ENCODE measurements around the gene HPCAL1. TPM values are rescaled to one million over a fixed set of nuclear protein-coding genes. Genes with fewer than 3 reads are reported as not detected.

Gene HPCAL1
- total and polyA plus RNA-seq, 4 donors = 122 to 147 (median 136) TPM

- no peak for DNase-seq
- Histone ChIP-seq H3K36me3 (ENCODE audit: control insufficient read depth in 4 of 4, insufficient read depth in 4 of 4, low read length in 4 of 4) (peaks cover 0 to 62% (median under 1%) of the 10 kb centered on the region in 4 donors), H3K4me1 (ENCODE audit: control insufficient read depth in 5 of 5, insufficient read depth in 5 of 5, low read length in 5 of 5) (peaks cover 0 to 2% (median under 1%) of the 10 kb centered on the region in 5 donors), H3K4me3 (no peak overlapping the region), H3K9ac (ENCODE audit: insufficient read depth in 1 of 2, low read length in 2 of 2) (no peak overlapping the region), H3K27ac (ENCODE audit: low read depth in 1 of 2, low read length in 1 of 2) (no peak overlapping the region), H3K9me3 (ENCODE audit: control insufficient read depth in 4 of 4, insufficient read depth in 3 of 4, low read length in 3 of 4) (no peaks in the 10 kb centered on the region), H3K27me3 (ENCODE audit: control insufficient read depth in 3 of 3, insufficient read depth in 3 of 3, low read length in 2 of 3) (no peaks in the 10 kb centered on the region)
- TF ChIP-seq CTCF (IDR thresholded peaks at IDR 0.05; ENCODE audit: control extremely low read depth, extremely low read depth) = no peak
- ATAC-seq (ENCODE audit: insufficient read depth, low FRiP score) = no peak
- 86 to 95% methylated on average over 6 of the region's 6 CpGs for WGBS, 2 donors
Measured at GRCh38 chr2:10422251-10422650, 119.5 kb downstream of the HPCAL1 start.

GRCh38 chr2:10422732-10423399 lies 120.2 kb downstream of the HPCAL1 start:
- WGBS, 2 donors = 93% methylated on average over 24 of the region's 24 CpGs

DNA sequence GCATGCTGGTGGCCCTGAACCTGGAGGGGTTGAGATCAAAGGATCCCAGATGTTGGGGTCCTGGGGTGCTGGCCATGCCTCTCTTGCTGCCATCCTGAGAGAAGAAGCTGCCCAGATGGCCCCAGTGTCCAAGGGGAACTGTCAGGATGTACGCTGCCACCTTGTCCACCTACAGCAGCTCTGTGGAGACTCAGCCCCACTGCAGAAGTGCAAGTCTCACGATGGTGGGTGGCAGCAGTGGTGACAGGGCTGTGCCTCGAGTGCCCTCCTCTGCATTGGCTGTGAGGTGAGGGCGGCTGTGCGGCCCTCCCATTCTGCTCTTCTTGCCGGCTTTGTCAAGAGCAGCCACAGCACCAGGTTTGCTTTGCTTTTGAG lies 120.7 kb downstream of the HPCAL1 start:
- Histone ChIP-seq H3K4me3 (no peak overlapping the region), H3K27me3 (ENCODE audit: control insufficient read depth in 3 of 3, insufficient read depth in 3 of 3, low read length in 2 of 3) (no peaks in the 10 kb centered on the region), H3K9me3 (ENCODE audit: control insufficient read depth in 4 of 4, insufficient read depth in 3 of 4, low read length in 3 of 4) (no peaks in the 10 kb centered on the region), H3K4me1 (ENCODE audit: control insufficient read depth in 5 of 5, insufficient read depth in 5 of 5, low read length in 5 of 5) (peaks cover 0 to 10% (median 2%) of the 10 kb centered on the region in 5 donors), H3K36me3 (ENCODE audit: control insufficient read depth in 4 of 4, insufficient read depth in 4 of 4, low read length in 4 of 4) (peaks cover 0 to 67% (median under 1%) of the 10 kb centered on the region in 4 donors), H3K27ac (ENCODE audit: low read depth in 1 of 2, low read length in 1 of 2) (no peak overlapping the region), H3K9ac (ENCODE audit: insufficient read depth in 1 of 2, low read length in 2 of 2) (no peak overlapping the region)
- WGBS, 2 donors = 80 to 92% methylated on average over 6 of the region's 6 CpGs
- ATAC-seq (ENCODE audit: insufficient read depth, low FRiP score) (no peak), DNase-seq (no peak)
- no peak for TF ChIP-seq CTCF (IDR thresholded peaks at IDR 0.05; ENCODE audit: control extremely low read depth, extremely low read depth)

More at GRCh38 chr2:10422732-10423399, 120.2 kb downstream of the HPCAL1 start:
- Histone ChIP-seq H3K27ac (ENCODE audit: low read depth in 1 of 2, low read length in 1 of 2) (no peak overlapping the region), H3K9ac (ENCODE audit: insufficient read depth in 1 of 2, low read length in 2 of 2) (no peak overlapping the region), H3K27me3 (ENCODE audit: control insufficient read depth in 3 of 3, insufficient read depth in 3 of 3, low read length in 2 of 3) (no peaks in the 10 kb centered on the region), H3K9me3 (ENCODE audit: control insufficient read depth in 4 of 4, insufficient read depth in 3 of 4, low read length in 3 of 4) (no peaks in the 10 kb centered on the region), H3K36me3 (ENCODE audit: control insufficient read depth in 4 of 4, insufficient read depth in 4 of 4, low read length in 4 of 4) (peaks cover 0 to 63% (median under 1%) of the 10 kb centered on the region in 4 donors), H3K4me3 (no peak overlapping the region), H3K4me1 (ENCODE audit: control insufficient read depth in 5 of 5, insufficient read depth in 5 of 5, low read length in 5 of 5) (peaks cover 0 to 7% (median 2%) of the 10 kb centered on the region in 5 donors)
- ATAC-seq (ENCODE audit: insufficient read depth, low FRiP score) (no peak), DNase-seq (no peak)
- no peak for TF ChIP-seq CTCF (IDR thresholded peaks at IDR 0.05; ENCODE audit: control extremely low read depth, extremely low read depth)
